ENCODE measurements around the gene LBHD2. TPM values are rescaled to one million over a fixed set of nuclear protein-coding genes. Genes with fewer than 3 reads are reported as not detected.

LBHD2 gene
- total RNA-seq, 1 donor from 2014 or later, result not detected

DNA sequence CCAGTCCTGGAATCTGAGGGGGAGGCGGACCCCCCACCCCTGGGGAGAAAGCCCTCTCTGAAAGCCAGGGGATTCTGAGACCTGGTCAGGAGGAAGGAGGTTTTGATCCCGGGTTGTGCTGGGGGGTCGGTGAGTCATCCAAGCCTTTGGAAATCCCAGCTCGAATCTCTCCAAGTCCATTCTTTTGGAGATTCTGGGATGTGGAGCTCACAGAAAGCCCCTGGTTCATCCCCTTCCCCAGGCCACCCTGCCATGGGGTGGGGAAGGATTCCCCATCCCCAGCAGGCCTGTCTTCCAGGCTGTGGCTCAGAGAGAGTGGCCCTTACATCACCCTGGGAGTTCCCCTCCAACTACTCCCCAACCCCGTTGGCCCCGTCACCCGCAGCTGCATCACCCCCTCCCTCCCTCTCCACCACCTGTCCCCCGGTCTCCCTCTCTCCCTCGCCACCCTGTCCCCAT is 24.8 kb downstream of the LBHD2 start:
- H3K27me3 Mint-ChIP-seq (ENCODE audit: insufficient read depth, low read depth), result peaks cover 21% of the 10 kb centered on the region
- no peaks in the 10 kb centered on the region for H4K20me1 ChIP-seq (ENCODE audit: low read depth)
- no peak overlapping the region for H3K9ac ChIP-seq
- peaks cover 12% of the 10 kb centered on the region for H3K4me1 ChIP-seq
- no peaks in the 10 kb centered on the region for H3K9me3 ChIP-seq (ENCODE audit: low read depth)
- no peaks in the 10 kb centered on the region for H3F3A ChIP-seq (ENCODE audit: low read depth)
- H3K27me3 ChIP-seq, result peaks cover 29% of the 10 kb centered on the region
- no peak overlapping the region for H2AFZ ChIP-seq (replicated peaks)
- H3K27ac ChIP-seq, result no peak overlapping the region
- H3K9me3 Mint-ChIP-seq, result no peaks in the 10 kb centered on the region
- no peaks in the 10 kb centered on the region for H3K36me3 Mint-ChIP-seq
- no peaks in the 10 kb centered on the region for H3K79me2 ChIP-seq (ENCODE audit: low read depth)
- TF ChIP-seq, protein P1, sequence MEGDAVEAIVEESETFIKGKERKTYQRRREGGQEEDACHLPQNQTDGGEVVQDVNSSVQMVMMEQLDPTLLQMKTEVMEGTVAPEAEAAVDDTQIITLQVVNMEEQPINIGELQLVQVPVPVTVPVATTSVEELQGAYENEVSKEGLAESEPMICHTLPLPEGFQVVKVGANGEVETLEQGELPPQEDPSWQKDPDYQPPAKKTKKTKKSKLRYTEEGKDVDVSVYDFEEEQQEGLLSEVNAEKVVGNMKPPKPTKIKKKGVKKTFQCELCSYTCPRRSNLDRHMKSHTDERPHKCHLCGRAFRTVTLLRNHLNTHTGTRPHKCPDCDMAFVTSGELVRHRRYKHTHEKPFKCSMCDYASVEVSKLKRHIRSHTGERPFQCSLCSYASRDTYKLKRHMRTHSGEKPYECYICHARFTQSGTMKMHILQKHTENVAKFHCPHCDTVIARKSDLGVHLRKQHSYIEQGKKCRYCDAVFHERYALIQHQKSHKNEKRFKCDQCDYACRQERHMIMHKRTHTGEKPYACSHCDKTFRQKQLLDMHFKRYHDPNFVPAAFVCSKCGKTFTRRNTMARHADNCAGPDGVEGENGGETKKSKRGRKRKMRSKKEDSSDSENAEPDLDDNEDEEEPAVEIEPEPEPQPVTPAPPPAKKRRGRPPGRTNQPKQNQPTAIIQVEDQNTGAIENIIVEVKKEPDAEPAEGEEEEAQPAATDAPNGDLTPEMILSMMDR (IDR thresholded peaks at IDR 0.05), result no peak
- TF ChIP-seq EZH2 (IDR thresholded peaks at IDR 0.05) (no peak), EZH2phosphoT487 (IDR thresholded peaks at IDR 0.05) (no peak)
- no peak for DNase-seq (ENCODE audit: low spot score)
- H3K4me3 ChIP-seq, result no peak overlapping the region
- peaks cover 21% of the 10 kb centered on the region for H3K4me1 Mint-ChIP-seq
- H3K27ac Mint-ChIP-seq, result no peak overlapping the region
- no peak overlapping the region for H3K4me3 Mint-ChIP-seq
- H3K4me2 ChIP-seq, result no peak overlapping the region
- H3K36me3 ChIP-seq, result no peaks in the 10 kb centered on the region

DNA sequence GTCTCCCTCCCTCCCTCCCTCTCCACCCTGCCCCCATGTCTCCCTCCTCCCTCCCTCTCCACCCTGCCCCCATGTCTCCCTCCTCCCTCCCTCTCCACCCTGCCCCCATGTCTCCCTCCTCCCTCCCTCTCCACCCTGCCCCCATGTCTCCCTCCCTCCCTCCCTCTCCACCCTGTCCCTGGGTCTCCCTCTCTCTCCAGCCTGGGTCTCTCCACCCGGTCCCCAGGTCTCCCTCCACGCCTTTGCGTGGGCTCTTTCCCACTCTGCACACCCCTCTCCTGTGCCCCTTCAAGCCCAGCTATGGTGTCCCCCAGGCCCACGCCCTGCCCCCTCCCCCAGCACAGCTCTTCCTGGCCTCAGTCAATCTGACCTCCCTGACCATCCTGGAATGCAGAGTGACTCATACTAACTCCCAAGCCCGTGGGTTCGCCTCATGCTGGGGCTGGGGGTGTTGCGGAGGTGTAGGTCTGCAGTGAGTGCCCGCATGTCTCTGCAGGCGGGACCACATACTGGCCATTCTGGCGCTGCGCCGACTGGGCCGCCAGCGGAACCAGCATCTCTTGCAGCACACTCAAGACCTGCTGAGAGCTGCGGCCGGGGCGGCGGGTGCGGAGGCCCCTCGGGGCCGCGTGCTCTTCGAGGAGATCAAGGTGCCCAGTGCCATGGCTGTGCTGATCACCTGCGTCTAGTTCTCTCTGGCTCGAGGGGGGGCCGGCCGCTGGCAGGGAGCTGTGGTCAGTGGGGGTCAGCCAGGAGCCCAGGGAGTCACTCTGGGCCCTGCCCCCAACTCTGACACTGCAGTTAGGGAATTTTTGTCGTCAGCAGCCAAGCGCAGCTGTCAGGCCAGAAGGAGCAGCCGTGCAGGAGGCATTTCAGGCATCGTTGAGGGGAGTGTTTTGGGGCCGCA is 25.8 kb downstream of the LBHD2 start:
- Histone ChIP-seq H3F3A (ENCODE audit: low read depth) (no peaks in the 10 kb centered on the region), H3K9ac (no peak overlapping the region), H4K20me1 (ENCODE audit: low read depth) (no peaks in the 10 kb centered on the region), H3K79me2 (ENCODE audit: low read depth) (no peaks in the 10 kb centered on the region), H2AFZ (replicated peaks) (peak overlapping the region; percentile 36), H3K4me2 (peak overlapping the region; percentile 52), H3K36me3 (no peaks in the 10 kb centered on the region), H3K4me1 (peaks cover 12% of the 10 kb centered on the region), H3K27ac (no peak overlapping the region), H3K27me3 (peaks cover 18% of the 10 kb centered on the region), H3K9me3 (ENCODE audit: low read depth) (no peaks in the 10 kb centered on the region), H3K4me3 (peak overlapping the region; percentile 0)
- H3K36me3 Mint-ChIP-seq, result no peaks in the 10 kb centered on the region
- H3K9me3 Mint-ChIP-seq, result no peaks in the 10 kb centered on the region
- peak; percentile 59 for DNase-seq (ENCODE audit: low spot score)
- peak overlapping the region; percentile 42 for H3K27ac Mint-ChIP-seq
- peaks cover 21% of the 10 kb centered on the region for H3K4me1 Mint-ChIP-seq
- TF ChIP-seq, protein P1 (IDR thresholded peaks at IDR 0.05), result no peak
- TF ChIP-seq EZH2 (IDR thresholded peaks at IDR 0.05), result peak; percentile 26
- H3K4me3 Mint-ChIP-seq, result no peak overlapping the region
- peaks cover 19% of the 10 kb centered on the region for H3K27me3 Mint-ChIP-seq (ENCODE audit: insufficient read depth, low read depth)

DNA sequence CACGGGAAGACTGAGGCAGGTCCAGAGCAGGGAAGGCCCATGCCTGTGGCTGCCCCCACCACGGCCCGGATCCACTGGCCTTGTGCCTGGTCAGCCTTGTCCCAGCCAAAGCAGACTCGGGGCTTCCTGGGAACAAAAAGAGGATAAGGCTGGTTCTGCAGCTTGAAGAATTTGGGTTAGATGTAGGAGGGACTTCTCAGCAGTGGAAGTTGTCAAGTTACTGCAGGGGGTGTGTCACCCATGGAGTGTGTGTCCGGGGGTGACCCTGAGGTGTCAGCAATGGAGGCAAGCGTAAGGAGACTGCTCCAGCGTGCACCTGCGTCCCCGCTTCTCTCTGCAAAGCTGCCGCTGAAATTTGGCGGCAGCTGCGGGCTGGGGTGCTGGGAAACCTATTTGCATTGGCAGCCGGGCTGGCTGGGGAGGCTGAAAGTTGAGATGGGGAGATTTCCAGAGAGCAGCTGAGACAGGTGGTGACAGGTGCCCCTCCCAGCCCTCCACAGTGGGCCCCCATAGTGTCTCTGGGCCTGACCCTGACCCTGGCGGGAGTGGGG is 26.7 kb downstream of the LBHD2 start:
- Histone ChIP-seq H3K79me2 (ENCODE audit: low read depth) (no peaks in the 10 kb centered on the region), H3F3A (ENCODE audit: low read depth) (no peaks in the 10 kb centered on the region), H2AFZ (replicated peaks) (no peak overlapping the region), H3K9ac (no peak overlapping the region), H3K4me3 (no peak overlapping the region), H3K4me1 (peaks cover 12% of the 10 kb centered on the region), H3K36me3 (no peaks in the 10 kb centered on the region), H3K27me3 (peaks cover 16% of the 10 kb centered on the region), H3K4me2 (peak overlapping the region; percentile 52), H3K27ac (no peak overlapping the region), H4K20me1 (ENCODE audit: low read depth) (no peaks in the 10 kb centered on the region), H3K9me3 (ENCODE audit: low read depth) (no peaks in the 10 kb centered on the region)
- Mint-ChIP-seq H3K27me3 (ENCODE audit: insufficient read depth, low read depth) (peaks cover 11% of the 10 kb centered on the region), H3K36me3 (no peaks in the 10 kb centered on the region), H3K4me1 (peaks cover 17% of the 10 kb centered on the region), H3K4me3 (peak overlapping the region; percentile 67), H3K27ac (peak overlapping the region; percentile 57), H3K9me3 (no peaks in the 10 kb centered on the region)
- TF ChIP-seq, protein P1 (IDR thresholded peaks at IDR 0.05), result no peak
- TF ChIP-seq EZH2phosphoT487 (IDR thresholded peaks at IDR 0.05) (no peak), EZH2 (IDR thresholded peaks at IDR 0.05) (no peak)
- DNase-seq (ENCODE audit: low spot score), result no peak

Measured in neural progenitor cell (in vitro differentiated cells).